ENCODE data around the gene RABGAP1L.
"Not testable (repeated sequence)": the region's sequence is repeated elsewhere in the genome, so short reads cannot be mapped to it uniquely, and the experiment has no call there.

Gene RABGAP1L

DNA sequence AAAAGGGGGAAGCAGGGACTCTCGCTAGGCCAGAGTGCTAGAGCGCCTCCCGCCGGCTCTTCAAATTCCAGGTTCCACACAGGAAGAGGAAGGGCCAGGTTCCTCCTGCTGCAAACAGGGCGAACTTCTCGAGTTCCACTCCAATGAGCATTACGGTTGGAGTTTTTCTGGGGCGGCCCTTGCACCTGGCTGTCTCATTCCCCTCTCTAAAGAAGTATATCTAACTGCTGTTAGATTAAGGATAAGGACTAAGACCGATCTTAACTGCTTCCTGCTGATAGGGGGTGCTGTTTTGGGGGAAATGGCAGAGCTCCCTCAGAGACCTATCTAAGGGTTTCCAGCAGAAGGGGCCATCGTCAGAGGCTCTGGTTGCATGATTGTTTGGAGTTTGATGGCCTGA, 138.0 kb downstream of the RABGAP1L start:
- TF ChIP-seq, protein P1, sequence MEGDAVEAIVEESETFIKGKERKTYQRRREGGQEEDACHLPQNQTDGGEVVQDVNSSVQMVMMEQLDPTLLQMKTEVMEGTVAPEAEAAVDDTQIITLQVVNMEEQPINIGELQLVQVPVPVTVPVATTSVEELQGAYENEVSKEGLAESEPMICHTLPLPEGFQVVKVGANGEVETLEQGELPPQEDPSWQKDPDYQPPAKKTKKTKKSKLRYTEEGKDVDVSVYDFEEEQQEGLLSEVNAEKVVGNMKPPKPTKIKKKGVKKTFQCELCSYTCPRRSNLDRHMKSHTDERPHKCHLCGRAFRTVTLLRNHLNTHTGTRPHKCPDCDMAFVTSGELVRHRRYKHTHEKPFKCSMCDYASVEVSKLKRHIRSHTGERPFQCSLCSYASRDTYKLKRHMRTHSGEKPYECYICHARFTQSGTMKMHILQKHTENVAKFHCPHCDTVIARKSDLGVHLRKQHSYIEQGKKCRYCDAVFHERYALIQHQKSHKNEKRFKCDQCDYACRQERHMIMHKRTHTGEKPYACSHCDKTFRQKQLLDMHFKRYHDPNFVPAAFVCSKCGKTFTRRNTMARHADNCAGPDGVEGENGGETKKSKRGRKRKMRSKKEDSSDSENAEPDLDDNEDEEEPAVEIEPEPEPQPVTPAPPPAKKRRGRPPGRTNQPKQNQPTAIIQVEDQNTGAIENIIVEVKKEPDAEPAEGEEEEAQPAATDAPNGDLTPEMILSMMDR (IDR thresholded peaks at IDR 0.05), result no peak
- H3K4me3 ChIP-seq, result no peak overlapping the region
- no peak for DNase-seq (ENCODE audit: low spot score)
- H3K27ac ChIP-seq, result no peak overlapping the region

DNA sequence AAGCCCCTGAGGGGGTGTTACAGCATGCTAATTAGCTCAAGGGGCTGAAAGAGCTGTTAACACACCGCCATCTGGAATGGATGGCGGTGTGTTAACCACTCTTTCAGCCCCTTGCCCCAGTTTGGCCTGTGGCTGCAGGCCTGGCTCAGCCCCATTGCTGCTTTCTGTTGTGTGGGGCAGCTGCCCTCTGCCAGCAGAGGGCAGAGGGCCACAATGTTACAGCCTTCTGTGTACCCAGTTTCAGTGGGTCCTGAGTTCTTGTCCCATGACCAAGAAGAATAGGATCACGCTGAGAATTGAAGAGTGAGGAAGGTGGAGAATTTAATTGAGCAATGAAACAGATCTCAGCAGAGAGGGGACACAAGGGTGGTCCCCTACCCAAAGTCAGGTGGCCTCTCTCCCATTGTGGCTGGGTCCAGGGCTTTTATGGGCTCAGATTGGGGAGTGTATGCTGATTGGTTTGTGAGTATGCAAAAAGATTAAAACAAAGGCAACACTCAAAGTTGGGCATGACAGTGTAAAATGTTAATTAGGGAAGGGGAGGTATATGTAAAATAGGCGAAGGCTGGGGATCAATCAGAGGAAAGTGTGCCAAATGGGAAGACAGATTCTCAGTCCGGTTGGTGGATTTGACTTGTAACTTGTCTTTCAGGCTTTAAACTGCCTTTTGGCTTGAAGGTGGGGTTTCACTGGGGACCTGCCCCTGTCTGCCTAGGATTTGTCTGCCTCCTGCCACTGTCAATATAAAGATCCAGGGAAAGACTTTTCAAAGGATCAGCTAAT, 142.2 kb downstream of the RABGAP1L start:
- TF ChIP-seq, protein P1 (IDR thresholded peaks at IDR 0.05), result no peak
- no peak for DNase-seq (ENCODE audit: low spot score)
- Histone ChIP-seq H3K4me3 (no peak overlapping the region), H3K27ac (no peak overlapping the region)

DNA sequence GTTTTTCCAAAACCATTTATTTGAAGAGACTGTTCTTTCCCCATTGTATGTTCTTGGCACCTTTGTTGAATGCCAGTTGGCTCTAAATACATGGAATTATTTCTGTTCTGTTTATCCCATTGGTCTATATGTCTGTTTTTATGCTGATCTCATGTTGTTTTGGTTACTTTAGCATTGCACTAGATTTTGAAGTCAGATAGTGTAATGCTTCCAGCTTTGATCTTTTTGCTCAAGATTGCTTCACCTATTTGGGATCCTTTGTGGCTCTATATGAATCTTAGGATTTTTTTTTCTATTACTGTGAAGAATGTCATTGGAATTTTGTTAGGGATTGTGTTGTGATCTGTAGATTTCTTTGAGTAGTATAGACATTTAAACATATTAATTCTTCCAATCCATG, 149.3 kb downstream of the RABGAP1L start:
- Histone ChIP-seq H3K4me3 (no peak overlapping the region), H3K27ac (no peak overlapping the region)
- DNase-seq (ENCODE audit: low spot score), result no peak
- TF ChIP-seq, protein P1 (IDR thresholded peaks at IDR 0.05), result no peak

DNA sequence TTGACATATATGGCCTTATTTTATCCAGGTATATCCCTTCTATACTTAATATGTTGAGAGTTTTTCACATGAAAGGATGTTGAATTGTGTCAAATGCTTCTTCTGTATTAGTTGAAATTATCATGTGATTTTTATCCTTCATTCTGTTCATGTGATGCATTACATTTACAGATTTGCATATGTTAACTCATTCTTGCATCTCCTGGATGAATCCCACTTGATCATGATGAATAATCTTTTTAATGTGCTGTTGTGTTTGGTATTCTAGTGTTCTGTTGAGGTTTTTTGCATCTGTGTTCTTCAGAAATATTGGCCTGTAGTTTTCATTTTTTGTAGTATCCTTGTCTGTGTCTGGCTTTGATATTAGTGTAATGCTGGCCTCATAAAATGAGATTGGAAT, 150.2 kb downstream of the RABGAP1L start:
- DNase-seq (ENCODE audit: low spot score), result no peak
- no peak overlapping the region for H3K27ac ChIP-seq
- TF ChIP-seq, protein P1 (IDR thresholded peaks at IDR 0.05), result no peak
- H3K4me3 ChIP-seq, result no peak overlapping the region

DNA sequence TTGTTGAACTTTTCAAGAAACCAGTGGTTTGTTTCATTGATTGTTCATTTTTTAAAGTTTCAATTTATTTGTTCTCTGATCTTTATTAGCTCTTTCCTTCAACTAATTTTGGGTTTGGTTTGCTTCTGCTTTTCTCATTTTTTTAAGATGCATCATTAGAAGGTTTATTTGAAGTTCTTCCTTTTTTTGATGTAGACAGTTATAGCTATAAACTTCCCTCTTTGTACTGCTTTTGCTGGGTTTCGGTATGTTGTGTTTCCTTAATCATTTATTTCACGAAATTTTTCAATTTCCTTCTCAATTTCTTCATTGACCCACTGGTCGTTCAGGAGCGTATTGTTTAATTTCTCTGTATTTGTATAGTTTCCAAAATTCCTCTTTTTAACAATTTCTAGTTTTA, 155.1 kb downstream of the RABGAP1L start:
- no peak for DNase-seq (ENCODE audit: low spot score)
- Histone ChIP-seq H3K4me3 (no peak overlapping the region), H3K27ac (no peak overlapping the region)
- TF ChIP-seq, protein P1 (IDR thresholded peaks at IDR 0.05), result no peak

DNA sequence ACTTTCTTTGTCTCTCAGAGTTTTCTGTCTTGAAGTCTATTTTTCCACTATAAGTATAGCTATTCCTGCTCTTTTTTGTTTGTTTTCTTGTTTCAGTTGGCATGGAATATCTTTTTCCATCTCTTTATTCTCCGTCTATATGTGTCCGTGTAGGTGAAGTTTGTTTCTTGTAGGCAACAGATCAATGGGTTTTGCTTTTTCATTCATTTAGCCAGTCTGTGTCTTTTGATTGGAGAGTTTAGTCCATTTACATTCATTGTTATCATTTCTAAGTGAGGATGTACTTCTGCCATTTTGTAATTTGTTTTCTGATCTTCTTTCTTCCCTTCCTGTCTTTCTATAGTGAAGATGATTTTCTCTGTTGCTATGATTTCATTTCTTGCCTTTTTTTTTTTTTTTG, 155.9 kb downstream of the RABGAP1L start:
- no peak for DNase-seq (ENCODE audit: low spot score)
- TF ChIP-seq, protein P1 (IDR thresholded peaks at IDR 0.05), result no peak
- no peak overlapping the region for H3K27ac ChIP-seq
- no peak overlapping the region for H3K4me3 ChIP-seq

DNA sequence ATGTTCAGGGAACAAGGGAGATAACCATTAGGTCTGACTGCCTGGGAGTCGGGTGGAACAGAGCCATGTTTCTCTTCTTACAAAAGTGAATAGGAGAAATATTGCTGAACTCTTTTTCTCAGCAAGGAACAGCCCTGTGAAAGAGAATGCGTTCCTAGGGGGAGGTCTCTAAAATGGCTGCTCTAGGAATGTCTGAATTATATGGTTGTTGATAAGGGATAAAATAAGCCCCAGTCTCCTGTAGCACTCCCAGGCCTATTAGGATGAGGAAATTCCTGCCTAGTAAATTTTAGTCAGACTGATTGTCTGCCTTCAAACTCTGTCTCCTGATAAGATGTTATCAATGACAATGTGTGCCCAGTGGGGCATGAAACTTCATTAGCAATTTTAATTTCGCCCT, 161.6 kb downstream of the RABGAP1L start:
- not testable (repeated sequence) for H3K27ac ChIP-seq; DNase-seq (ENCODE audit: low spot score); H3K4me3 ChIP-seq

All from coronary artery (tissue), 2 donors.